SU-DHL-6 (cell line): ENCODE data around the gene TTLL1.

Source experiments
- EZH2phosphoT487 ChIP-seq: fragments of 200-600 bp; sonication (generic), shearing (Covaris generic); conservative IDR thresholded peaks from 2 replicates; pipeline ENCODE4 v1.6.1; 2018; ENCODE audit warnings: mild to moderate bottlenecking, antibody characterized with exemption, low read length, moderate library complexity, mixed read lengths
- TF ChIP-seq, protein P1 (sequence below): fragments of 200-600 bp; sonication (generic); IDR thresholded peaks from one replicate; pipeline ENCODE4 v1.5.1; 2017; ENCODE audit warnings: antibody characterized with exemption, mild to moderate bottlenecking, low read length, moderate library complexity; ENCODE audit not compliant: insufficient read depth, poor library complexity, severe bottlenecking

DNA sequence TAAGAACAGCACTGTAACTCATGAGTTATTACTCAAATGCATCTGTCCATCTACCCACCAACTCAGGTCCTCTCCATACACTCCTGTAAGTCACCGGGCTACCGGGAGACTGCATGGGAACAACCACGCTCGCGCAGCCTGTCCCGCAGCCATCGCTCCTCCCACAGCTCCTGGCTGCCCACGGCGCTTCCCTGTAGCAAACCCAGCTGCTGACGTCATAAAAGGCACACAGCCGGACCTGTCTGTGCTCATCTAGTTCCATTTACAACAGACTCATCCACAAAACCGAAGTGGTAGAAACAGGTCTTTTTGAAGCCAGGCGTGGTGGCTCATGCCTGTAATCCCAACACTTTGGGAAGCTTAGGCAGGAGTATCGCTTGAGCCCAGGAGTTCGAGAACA, 50.9 kb downstream of the TTLL1 start:
- TF ChIP-seq, protein P1, sequence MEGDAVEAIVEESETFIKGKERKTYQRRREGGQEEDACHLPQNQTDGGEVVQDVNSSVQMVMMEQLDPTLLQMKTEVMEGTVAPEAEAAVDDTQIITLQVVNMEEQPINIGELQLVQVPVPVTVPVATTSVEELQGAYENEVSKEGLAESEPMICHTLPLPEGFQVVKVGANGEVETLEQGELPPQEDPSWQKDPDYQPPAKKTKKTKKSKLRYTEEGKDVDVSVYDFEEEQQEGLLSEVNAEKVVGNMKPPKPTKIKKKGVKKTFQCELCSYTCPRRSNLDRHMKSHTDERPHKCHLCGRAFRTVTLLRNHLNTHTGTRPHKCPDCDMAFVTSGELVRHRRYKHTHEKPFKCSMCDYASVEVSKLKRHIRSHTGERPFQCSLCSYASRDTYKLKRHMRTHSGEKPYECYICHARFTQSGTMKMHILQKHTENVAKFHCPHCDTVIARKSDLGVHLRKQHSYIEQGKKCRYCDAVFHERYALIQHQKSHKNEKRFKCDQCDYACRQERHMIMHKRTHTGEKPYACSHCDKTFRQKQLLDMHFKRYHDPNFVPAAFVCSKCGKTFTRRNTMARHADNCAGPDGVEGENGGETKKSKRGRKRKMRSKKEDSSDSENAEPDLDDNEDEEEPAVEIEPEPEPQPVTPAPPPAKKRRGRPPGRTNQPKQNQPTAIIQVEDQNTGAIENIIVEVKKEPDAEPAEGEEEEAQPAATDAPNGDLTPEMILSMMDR, result no peak
- TF ChIP-seq EZH2phosphoT487, result no peak
